ENCODE results near the gene ZAP70.

GRCh38 chr2:97704989-97705388 lies 8.4 kb upstream of the ZAP70 start:
- TF ChIP-seq POLR2A (IDR thresholded peaks at IDR 0.05) (no peak), CTCF (IDR thresholded peaks at IDR 0.05) (no peak)

Data from ovary (tissue), 3 donors.